GM18907 (cell line): ENCODE measurements around the gene ADCY3.

ENCODE experiments used
- ATAC-seq: cut with Tn5 transposase; IDR thresholded peaks from one replicate; pipeline ENCODE4 v1.9.1; 2021; ENCODE audit warnings: mild to moderate bottlenecking, moderate library complexity; ENCODE audit not compliant: unreplicated experiment

The ADCY3 gene

DNA sequence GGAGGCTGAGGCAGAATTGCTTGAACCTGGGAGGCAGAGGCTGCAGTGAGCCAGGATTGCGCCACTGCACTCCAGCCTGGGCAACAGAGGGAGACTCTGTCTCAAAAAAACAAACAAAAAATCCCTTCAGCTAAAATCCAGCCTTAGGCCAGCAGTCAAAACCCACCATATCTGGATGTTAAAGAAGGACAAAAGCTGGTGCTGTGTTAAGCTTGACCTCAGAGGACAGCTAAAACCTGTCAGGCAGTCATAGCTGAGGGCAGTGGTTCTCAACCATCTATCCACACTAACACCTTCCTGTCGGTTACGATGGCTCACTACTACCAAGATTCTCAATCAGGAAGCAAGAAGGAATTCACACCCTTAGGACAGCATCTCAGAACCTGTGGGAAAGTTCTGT is 136.4 kb downstream of the ADCY3 start:
- ATAC-seq, result no peak

DNA sequence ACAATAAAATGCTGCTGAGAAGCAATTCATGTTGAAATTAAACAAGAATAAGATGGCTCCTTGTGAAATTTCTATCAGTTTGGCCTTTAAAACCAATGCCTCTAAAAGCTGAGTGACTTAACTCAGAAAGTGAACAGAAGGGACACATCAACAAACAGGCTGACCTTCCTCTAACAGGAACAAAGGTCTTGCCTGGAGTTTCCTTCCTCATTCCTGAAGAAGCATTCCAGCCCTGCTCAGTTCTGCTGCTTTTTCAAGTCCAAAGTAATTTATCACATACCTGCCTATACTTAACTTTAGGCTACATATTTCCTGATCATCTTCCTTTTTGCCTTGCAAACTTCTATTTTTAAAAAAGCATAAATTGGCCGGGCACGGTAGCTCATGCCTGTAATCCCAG is 140.9 kb downstream of the ADCY3 start:
- ATAC-seq, result no peak

DNA sequence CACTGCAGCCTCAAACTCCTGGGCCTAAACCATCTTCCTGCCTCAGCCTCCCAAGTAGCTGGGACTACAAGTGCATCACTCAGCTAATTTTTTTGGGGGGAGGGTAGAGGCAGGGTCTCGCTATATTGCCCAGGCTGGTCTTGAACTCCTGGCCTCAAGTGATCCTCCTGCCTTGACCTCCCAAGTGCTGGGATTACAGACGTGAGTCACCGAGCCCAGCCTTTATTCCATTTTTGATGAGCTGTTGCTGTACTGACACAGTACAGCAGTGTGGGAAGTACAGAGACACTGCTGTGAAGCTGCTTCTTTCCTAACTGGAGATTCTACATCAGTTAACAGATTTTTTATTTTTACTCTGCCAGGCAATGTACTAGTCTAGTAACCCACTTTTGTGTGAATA is 145.7 kb downstream of the ADCY3 start:
- ATAC-seq, result no peak

DNA sequence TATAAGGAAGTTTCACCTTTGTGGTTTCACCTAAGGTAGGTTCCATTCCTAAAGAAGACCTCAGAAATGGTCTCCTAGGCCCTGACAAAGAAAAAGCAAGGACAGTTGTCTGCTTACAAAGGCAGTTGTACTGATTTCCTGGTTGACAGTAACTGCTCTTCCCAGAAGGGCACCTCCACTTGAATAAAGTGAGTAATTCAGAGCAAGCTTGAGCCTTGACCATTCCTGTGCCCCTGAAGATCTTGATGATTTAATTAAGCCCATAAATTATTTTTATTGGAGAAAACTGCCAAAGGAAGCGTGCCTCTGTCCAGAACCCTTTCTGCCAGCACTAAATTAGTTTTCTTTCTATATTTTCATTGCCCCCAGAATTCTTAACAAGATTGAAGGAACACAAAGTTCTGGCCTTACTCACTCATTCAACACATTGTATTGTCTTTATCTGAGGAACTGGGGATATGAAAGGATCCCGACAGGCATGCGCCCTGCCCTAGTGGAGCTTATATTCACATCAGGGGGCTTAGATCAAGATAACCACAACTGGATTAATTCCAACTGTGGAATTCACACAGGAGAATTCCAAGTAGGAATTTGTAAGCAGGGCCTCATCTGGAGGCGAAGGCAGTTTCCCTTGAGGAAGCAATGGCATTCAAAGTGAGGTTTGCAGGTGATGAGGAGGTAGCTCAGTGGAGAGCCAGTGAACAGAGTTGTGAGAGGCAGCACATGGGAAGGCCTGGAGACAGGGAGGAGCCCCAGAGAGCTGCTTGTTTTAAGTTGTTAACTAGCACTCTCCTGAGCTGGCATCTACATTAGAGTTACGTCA is 148.1 kb downstream of the ADCY3 start:
- no peak for ATAC-seq

DNA sequence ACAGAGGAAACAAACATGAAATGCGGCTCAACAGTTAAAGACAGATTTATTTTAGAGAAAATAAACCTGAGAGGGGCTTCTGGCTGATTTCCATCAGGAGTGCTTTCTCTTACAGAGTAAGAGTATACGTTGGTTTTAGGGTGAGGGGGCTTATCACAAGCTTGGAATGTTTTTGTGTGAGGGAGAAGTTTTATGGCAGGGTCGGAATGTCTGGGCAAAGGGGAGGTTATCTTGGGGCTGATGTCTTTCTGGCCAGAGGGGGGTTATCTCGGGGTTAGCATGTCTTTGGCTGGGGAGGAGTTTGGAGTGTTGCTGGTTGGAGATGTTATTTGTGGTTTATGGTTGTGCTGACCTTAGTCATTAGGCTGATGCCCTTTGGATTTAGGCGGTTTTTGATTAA is 149.0 kb downstream of the ADCY3 start:
- no peak for ATAC-seq
